GM19452 (cell line): ENCODE measurements around the gene MARCKSL1.
"Not testable (repeated sequence)": the region's sequence is repeated elsewhere in the genome, so short reads cannot be mapped to it uniquely, and the experiment has no call there.

Experiments used
- ATAC-seq: cut with Tn5 transposase; IDR thresholded peaks from one replicate; pipeline ENCODE4 v1.9.1; 2021; ENCODE audit not compliant: unreplicated experiment

The MARCKSL1 gene

GRCh38 chr1:32334274-32334861 is 1.7 kb downstream of the MARCKSL1 start:
- ATAC-seq: no peak

- ATAC-seq: no peak
Observed at GRCh38 chr1:32333251-32333963, 2.6 kb downstream of the MARCKSL1 start.

GRCh38 chr1:32332290-32333079 is 3.5 kb downstream of the MARCKSL1 start:
- no peak for ATAC-seq

- no peak for ATAC-seq
Observed at GRCh38 chr1:32331549-32331948, 4.5 kb downstream of the MARCKSL1 start.

- no peak for ATAC-seq
Observed at GRCh38 chr1:32330558-32331151, 5.4 kb downstream of the MARCKSL1 start.

GRCh38 chr1:32329931-32330466 is 6.0 kb downstream of the MARCKSL1 start:
- no peak for ATAC-seq

- no peak for ATAC-seq
Observed at GRCh38 chr1:32327204-32327603, 8.8 kb downstream of the MARCKSL1 start.

- no peak for ATAC-seq
Observed at GRCh38 chr1:32321712-32322291, 14.2 kb downstream of the MARCKSL1 start.

- ATAC-seq: no peak
Observed at GRCh38 chr1:32318127-32318869, 17.7 kb downstream of the MARCKSL1 start.

- no peak for ATAC-seq
Observed at GRCh38 chr1:32316903-32317277, 19.1 kb downstream of the MARCKSL1 start.

GRCh38 chr1:32311709-32312393 is 24.2 kb downstream of the MARCKSL1 start:
- no peak for ATAC-seq

- ATAC-seq: no peak
Observed at GRCh38 chr1:32309960-32310359, 26.1 kb downstream of the MARCKSL1 start.

GRCh38 chr1:32307324-32307723 is 28.7 kb downstream of the MARCKSL1 start:
- ATAC-seq: no peak

- ATAC-seq: no peak
Observed at GRCh38 chr1:32305310-32305709, 30.7 kb downstream of the MARCKSL1 start.

- no peak for ATAC-seq
Observed at GRCh38 chr1:32303997-32304622, 31.9 kb downstream of the MARCKSL1 start.

- no peak for ATAC-seq
Observed at GRCh38 chr1:32303358-32303757, 32.7 kb downstream of the MARCKSL1 start.

- no peak for ATAC-seq
Observed at GRCh38 chr1:32299327-32299726, 36.7 kb downstream of the MARCKSL1 start.

GRCh38 chr1:32298211-32298610 is 37.8 kb downstream of the MARCKSL1 start:
- not testable (repeated sequence) for ATAC-seq
